ENCODE measurements around the gene YARS2. TPM values are rescaled to one million over a fixed set of nuclear protein-coding genes. Genes with fewer than 3 reads are reported as not detected.

The YARS2 gene
- total RNA-seq, 1 donor from 2014 or later, result 26.5 TPM

DNA sequence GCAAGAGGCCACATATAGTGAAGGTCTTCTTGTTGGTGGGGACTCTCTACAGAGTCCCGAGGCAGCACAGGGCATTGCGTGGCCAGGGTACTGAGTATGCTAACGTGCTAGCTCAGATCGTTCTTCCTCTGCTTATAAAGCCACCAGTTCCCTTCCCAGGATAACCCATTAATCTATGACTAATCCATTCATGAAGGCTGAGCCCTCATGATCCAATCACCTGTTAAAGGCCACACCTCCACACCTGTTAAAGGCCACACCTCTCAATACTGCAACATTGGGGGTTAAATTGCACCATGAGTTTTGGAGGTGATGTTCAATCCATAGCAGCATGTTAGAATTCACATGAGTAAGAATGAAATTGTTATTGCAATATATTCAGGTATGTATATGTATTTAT lies 12.8 kb upstream of the YARS2 start:
- Mint-ChIP-seq H3K27me3 (ENCODE audit: low read depth, unreplicated experiment) (peaks cover 4% of the 10 kb centered on the region), H3K27ac (ENCODE audit: unreplicated experiment) (no peak overlapping the region), H3K9me3 (ENCODE audit: unreplicated experiment) (no peaks in the 10 kb centered on the region), H3K36me3 (ENCODE audit: low read depth, unreplicated experiment) (no peaks in the 10 kb centered on the region), H3K4me3 (ENCODE audit: unreplicated experiment) (no peak overlapping the region), H3K4me1 (ENCODE audit: low read depth, unreplicated experiment) (no peaks in the 10 kb centered on the region)
- H3K4me1 ChIP-seq (ENCODE audit: insufficient read depth, low read length), result no peaks in the 10 kb centered on the region
- DNase-seq (ENCODE audit: low read depth) (no peak), FAIRE-seq (no peak)
- no peaks in the 10 kb centered on the region for H3K9me3 ChIP-seq (ENCODE audit: insufficient read depth, low read depth, low read length)
- H3K9ac ChIP-seq (ENCODE audit: low read length), result no peak overlapping the region
- no peaks in the 10 kb centered on the region for H3K79me2 ChIP-seq (ENCODE audit: insufficient read depth, low read length)
- H4K20me1 ChIP-seq (ENCODE audit: insufficient read depth, low read length), result no peaks in the 10 kb centered on the region
- H3K36me3 ChIP-seq (ENCODE audit: insufficient read depth, low read length), result no peaks in the 10 kb centered on the region
- H3K4me2 ChIP-seq (ENCODE audit: low read length), result no peak overlapping the region
- H2AFZ ChIP-seq (ENCODE audit: low read depth, low read length), result no peak overlapping the region
- H3K27me3 ChIP-seq (ENCODE audit: insufficient read depth, low read length), result no peaks in the 10 kb centered on the region
- H3K4me3 ChIP-seq (ENCODE audit: insufficient read depth, low read depth, low read length), result no peak overlapping the region
- no peak overlapping the region for H3K27ac ChIP-seq (ENCODE audit: low read depth, low read length)
- TF ChIP-seq, protein P1, sequence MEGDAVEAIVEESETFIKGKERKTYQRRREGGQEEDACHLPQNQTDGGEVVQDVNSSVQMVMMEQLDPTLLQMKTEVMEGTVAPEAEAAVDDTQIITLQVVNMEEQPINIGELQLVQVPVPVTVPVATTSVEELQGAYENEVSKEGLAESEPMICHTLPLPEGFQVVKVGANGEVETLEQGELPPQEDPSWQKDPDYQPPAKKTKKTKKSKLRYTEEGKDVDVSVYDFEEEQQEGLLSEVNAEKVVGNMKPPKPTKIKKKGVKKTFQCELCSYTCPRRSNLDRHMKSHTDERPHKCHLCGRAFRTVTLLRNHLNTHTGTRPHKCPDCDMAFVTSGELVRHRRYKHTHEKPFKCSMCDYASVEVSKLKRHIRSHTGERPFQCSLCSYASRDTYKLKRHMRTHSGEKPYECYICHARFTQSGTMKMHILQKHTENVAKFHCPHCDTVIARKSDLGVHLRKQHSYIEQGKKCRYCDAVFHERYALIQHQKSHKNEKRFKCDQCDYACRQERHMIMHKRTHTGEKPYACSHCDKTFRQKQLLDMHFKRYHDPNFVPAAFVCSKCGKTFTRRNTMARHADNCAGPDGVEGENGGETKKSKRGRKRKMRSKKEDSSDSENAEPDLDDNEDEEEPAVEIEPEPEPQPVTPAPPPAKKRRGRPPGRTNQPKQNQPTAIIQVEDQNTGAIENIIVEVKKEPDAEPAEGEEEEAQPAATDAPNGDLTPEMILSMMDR (IDR thresholded peaks at IDR 0.05; ENCODE audit: insufficient read depth, low read depth, low read length), result no peak
- no peak for TF ChIP-seq EZH2 (IDR thresholded peaks at IDR 0.05; ENCODE audit: insufficient read depth, low read length)

- Histone ChIP-seq H2AFZ (ENCODE audit: low read depth, low read length) (no peak overlapping the region), H4K20me1 (ENCODE audit: insufficient read depth, low read length) (no peaks in the 10 kb centered on the region), H3K9me3 (ENCODE audit: insufficient read depth, low read depth, low read length) (no peaks in the 10 kb centered on the region), H3K27ac (ENCODE audit: low read depth, low read length) (no peak overlapping the region), H3K9ac (ENCODE audit: low read length) (no peak overlapping the region), H3K27me3 (ENCODE audit: insufficient read depth, low read length) (no peaks in the 10 kb centered on the region), H3K4me2 (ENCODE audit: low read length) (no peak overlapping the region), H3K4me3 (ENCODE audit: insufficient read depth, low read depth, low read length) (no peak overlapping the region), H3K36me3 (ENCODE audit: insufficient read depth, low read length) (no peaks in the 10 kb centered on the region), H3K79me2 (ENCODE audit: insufficient read depth, low read length) (no peaks in the 10 kb centered on the region), H3K4me1 (ENCODE audit: insufficient read depth, low read length) (no peaks in the 10 kb centered on the region)
- Mint-ChIP-seq H3K4me3 (ENCODE audit: unreplicated experiment) (no peak overlapping the region), H3K9me3 (ENCODE audit: unreplicated experiment) (no peaks in the 10 kb centered on the region), H3K27ac (ENCODE audit: unreplicated experiment) (no peak overlapping the region), H3K27me3 (ENCODE audit: low read depth, unreplicated experiment) (peaks cover 4% of the 10 kb centered on the region), H3K4me1 (ENCODE audit: low read depth, unreplicated experiment) (no peaks in the 10 kb centered on the region), H3K36me3 (ENCODE audit: low read depth, unreplicated experiment) (no peaks in the 10 kb centered on the region)
- no peak for TF ChIP-seq EZH2 (IDR thresholded peaks at IDR 0.05; ENCODE audit: insufficient read depth, low read length)
- TF ChIP-seq, protein P1 (IDR thresholded peaks at IDR 0.05; ENCODE audit: insufficient read depth, low read depth, low read length), result no peak
- FAIRE-seq, result no peak
- DNase-seq (ENCODE audit: low read depth), result peak; percentile 62
These were observed 10.2 kb upstream of the YARS2 start for GRCh38 chr12:32765906-32766305.

DNA sequence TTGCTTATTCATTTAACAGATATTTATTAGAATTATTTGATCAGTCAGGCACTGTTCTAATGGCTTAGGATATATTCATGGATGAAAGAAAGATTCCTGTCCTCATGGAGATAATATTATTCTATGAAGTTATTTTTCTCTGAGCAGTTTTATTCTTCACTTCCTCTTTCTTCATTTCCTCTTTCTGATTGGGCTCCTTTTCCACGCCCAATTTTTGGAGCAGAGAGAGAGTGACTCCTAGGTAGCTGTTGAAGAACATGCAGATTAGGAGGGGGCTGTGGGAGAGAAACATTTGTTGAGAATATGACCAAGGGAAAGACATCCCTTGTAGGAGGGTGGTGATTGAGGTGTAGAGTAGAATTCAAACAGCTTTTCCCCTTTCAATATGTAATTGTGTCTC lies 6.0 kb upstream of the YARS2 start:
- Histone ChIP-seq H3K27me3 (ENCODE audit: insufficient read depth, low read length) (no peaks in the 10 kb centered on the region), H3K27ac (ENCODE audit: low read depth, low read length) (no peak overlapping the region), H2AFZ (ENCODE audit: low read depth, low read length) (no peak overlapping the region), H3K79me2 (ENCODE audit: insufficient read depth, low read length) (no peaks in the 10 kb centered on the region), H3K4me3 (ENCODE audit: insufficient read depth, low read depth, low read length) (no peak overlapping the region), H3K9me3 (ENCODE audit: insufficient read depth, low read depth, low read length) (no peaks in the 10 kb centered on the region), H3K36me3 (ENCODE audit: insufficient read depth, low read length) (no peaks in the 10 kb centered on the region), H3K4me2 (ENCODE audit: low read length) (no peak overlapping the region), H3K9ac (ENCODE audit: low read length) (no peak overlapping the region), H4K20me1 (ENCODE audit: insufficient read depth, low read length) (no peaks in the 10 kb centered on the region), H3K4me1 (ENCODE audit: insufficient read depth, low read length) (peaks cover 1% of the 10 kb centered on the region)
- no peak overlapping the region for H3K4me3 Mint-ChIP-seq (ENCODE audit: unreplicated experiment)
- H3K4me1 Mint-ChIP-seq (ENCODE audit: low read depth, unreplicated experiment), result peaks cover 1% of the 10 kb centered on the region
- H3K27ac Mint-ChIP-seq (ENCODE audit: unreplicated experiment), result no peak overlapping the region
- H3K9me3 Mint-ChIP-seq (ENCODE audit: unreplicated experiment), result no peaks in the 10 kb centered on the region
- H3K27me3 Mint-ChIP-seq (ENCODE audit: low read depth, unreplicated experiment), result no peaks in the 10 kb centered on the region
- no peak for TF ChIP-seq EZH2 (IDR thresholded peaks at IDR 0.05; ENCODE audit: insufficient read depth, low read length)
- TF ChIP-seq, protein P1 (IDR thresholded peaks at IDR 0.05; ENCODE audit: insufficient read depth, low read depth, low read length), result no peak
- FAIRE-seq (no peak), DNase-seq (ENCODE audit: low read depth) (no peak)
- no peaks in the 10 kb centered on the region for H3K36me3 Mint-ChIP-seq (ENCODE audit: low read depth, unreplicated experiment)
